Mesothelial cell of epicardium (in vitro differentiated cells): ENCODE data around the gene NXPE2. TPM values are rescaled to one million over a fixed set of nuclear protein-coding genes. Genes with fewer than 3 reads are reported as not detected.

Experiments used
- DNase-seq, 2 experiments: peaks; one replicate each; pipeline ENCODE4 v3.0.0; 2021; ENCODE audit warnings: low spot score in 2 of 2; ENCODE audit not compliant: unreplicated experiment in 2 of 2
- H3K27ac Mint-ChIP-seq: 2 replicates; pipeline ENCODE4 v1.8.0; 2021; ENCODE audit warnings: mixed read lengths
- H3K27me3 Mint-ChIP-seq: 2 replicates; pipeline ENCODE4 v1.8.0; 2021; ENCODE audit warnings: low read depth, mixed read lengths
- H3K36me3 Mint-ChIP-seq: 2 replicates; pipeline ENCODE4 v1.8.0; 2021; ENCODE audit warnings: mixed read lengths
- H3K4me1 Mint-ChIP-seq: 2 replicates; pipeline ENCODE4 v1.8.0; 2021; ENCODE audit warnings: mixed read lengths
- H3K4me3 Mint-ChIP-seq: 2 replicates; pipeline ENCODE4 v1.8.0; 2021; ENCODE audit warnings: mild to moderate bottlenecking, moderate library complexity, mixed read lengths
- H3K9me3 Mint-ChIP-seq: 2 replicates; pipeline ENCODE4 v1.8.0; 2021; ENCODE audit warnings: mixed read lengths
- total RNA-seq: library from RNA; stranded (reverse); gene quantifications from 3 replicates; pipeline ENCODE4 v1.2.1, GENCODE V29; 2021
- TF ChIP-seq, protein P1 (sequence below): fragments of 200-600 bp; sonication (generic); IDR thresholded peaks from one replicate; pipeline ENCODE4 v1.5.0; 2021; ENCODE audit warnings: antibody characterized with exemption; ENCODE audit not compliant: unreplicated experiment

NXPE2 gene
- total RNA-seq, 1 donor from 2014 or later = 0.34 TPM

DNA sequence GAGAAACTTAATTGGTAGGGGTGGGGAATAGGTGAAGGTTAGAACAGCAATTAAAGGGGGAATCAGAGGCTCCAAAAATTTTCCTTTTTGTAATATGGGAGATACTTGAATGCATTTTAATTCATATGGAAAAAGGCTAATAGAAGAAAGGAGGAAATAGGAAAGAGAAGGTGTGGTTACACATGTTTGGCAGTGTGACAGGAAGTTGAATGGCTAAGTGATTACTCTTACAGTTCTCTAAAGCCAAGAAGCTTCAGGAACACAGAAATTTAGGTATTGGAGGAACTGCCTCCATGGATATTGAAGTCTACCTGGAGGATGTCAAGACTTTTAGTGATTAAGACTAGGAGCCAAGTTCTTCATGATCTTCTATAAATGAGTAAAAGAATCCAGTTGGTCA is 6.3 kb downstream of the NXPE2 start:
- H3K9me3 Mint-ChIP-seq = peaks cover 67% of the 10 kb centered on the region
- TF ChIP-seq, protein P1, sequence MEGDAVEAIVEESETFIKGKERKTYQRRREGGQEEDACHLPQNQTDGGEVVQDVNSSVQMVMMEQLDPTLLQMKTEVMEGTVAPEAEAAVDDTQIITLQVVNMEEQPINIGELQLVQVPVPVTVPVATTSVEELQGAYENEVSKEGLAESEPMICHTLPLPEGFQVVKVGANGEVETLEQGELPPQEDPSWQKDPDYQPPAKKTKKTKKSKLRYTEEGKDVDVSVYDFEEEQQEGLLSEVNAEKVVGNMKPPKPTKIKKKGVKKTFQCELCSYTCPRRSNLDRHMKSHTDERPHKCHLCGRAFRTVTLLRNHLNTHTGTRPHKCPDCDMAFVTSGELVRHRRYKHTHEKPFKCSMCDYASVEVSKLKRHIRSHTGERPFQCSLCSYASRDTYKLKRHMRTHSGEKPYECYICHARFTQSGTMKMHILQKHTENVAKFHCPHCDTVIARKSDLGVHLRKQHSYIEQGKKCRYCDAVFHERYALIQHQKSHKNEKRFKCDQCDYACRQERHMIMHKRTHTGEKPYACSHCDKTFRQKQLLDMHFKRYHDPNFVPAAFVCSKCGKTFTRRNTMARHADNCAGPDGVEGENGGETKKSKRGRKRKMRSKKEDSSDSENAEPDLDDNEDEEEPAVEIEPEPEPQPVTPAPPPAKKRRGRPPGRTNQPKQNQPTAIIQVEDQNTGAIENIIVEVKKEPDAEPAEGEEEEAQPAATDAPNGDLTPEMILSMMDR = no peak
- no peak for DNase-seq
- no peak overlapping the region for H3K27ac Mint-ChIP-seq
- no peak overlapping the region for H3K4me3 Mint-ChIP-seq
- no peaks in the 10 kb centered on the region for H3K27me3 Mint-ChIP-seq
- no peaks in the 10 kb centered on the region for H3K4me1 Mint-ChIP-seq
- peaks cover 6% of the 10 kb centered on the region for H3K36me3 Mint-ChIP-seq

- no peak overlapping the region for H3K4me3 Mint-ChIP-seq
- peaks cover 6% of the 10 kb centered on the region for H3K36me3 Mint-ChIP-seq
- no peak for DNase-seq
- TF ChIP-seq, protein P1 = no peak
- H3K27me3 Mint-ChIP-seq = peaks cover 5% of the 10 kb centered on the region
- H3K27ac Mint-ChIP-seq = no peak overlapping the region
- H3K9me3 Mint-ChIP-seq = peaks cover 70% of the 10 kb centered on the region
- no peaks in the 10 kb centered on the region for H3K4me1 Mint-ChIP-seq
These were observed 6.8 kb downstream of the NXPE2 start for GRCh38 chr11:114685097-114685496.

GRCh38 chr11:114705280-114706024 is 27.1 kb downstream of the NXPE2 start:
- no peaks in the 10 kb centered on the region for H3K27me3 Mint-ChIP-seq
- no peak overlapping the region for H3K4me3 Mint-ChIP-seq
- H3K9me3 Mint-ChIP-seq = peaks cover 5% of the 10 kb centered on the region
- H3K36me3 Mint-ChIP-seq = no peaks in the 10 kb centered on the region
- no peaks in the 10 kb centered on the region for H3K4me1 Mint-ChIP-seq
- DNase-seq = no peak
- no peak overlapping the region for H3K27ac Mint-ChIP-seq
- TF ChIP-seq, protein P1 = no peak

- no peaks in the 10 kb centered on the region for H3K36me3 Mint-ChIP-seq
- DNase-seq = no peak
- TF ChIP-seq, protein P1 = no peak
- H3K9me3 Mint-ChIP-seq = peaks cover 23% of the 10 kb centered on the region
- H3K4me1 Mint-ChIP-seq = no peaks in the 10 kb centered on the region
- H3K27me3 Mint-ChIP-seq = peaks cover 3% of the 10 kb centered on the region
- H3K27ac Mint-ChIP-seq = no peak overlapping the region
- no peak overlapping the region for H3K4me3 Mint-ChIP-seq
These were observed 31.6 kb downstream of the NXPE2 start for GRCh38 chr11:114709960-114710359.

- TF ChIP-seq, protein P1 = no peak
- Mint-ChIP-seq H3K27me3 (peaks cover 3% of the 10 kb centered on the region), H3K4me3 (no peak overlapping the region)
These were observed 35.4 kb downstream of the NXPE2 start for GRCh38 chr11:114713756-114714155.

More at GRCh38 chr11:114713756-114714155, 35.4 kb downstream of the NXPE2 start:
- DNase-seq = no peak
- Mint-ChIP-seq H3K27ac (no peak overlapping the region), H3K36me3 (no peaks in the 10 kb centered on the region), H3K9me3 (peaks cover 23% of the 10 kb centered on the region), H3K4me1 (no peaks in the 10 kb centered on the region)
